HG03442 (cell line): ENCODE data around the gene EHBP1.

Source experiments
- ATAC-seq: cut with Tn5 transposase; IDR thresholded peaks from one replicate; pipeline ENCODE4 v1.9.1; 2021; ENCODE audit warnings: mild to moderate bottlenecking, moderate library complexity; ENCODE audit not compliant: unreplicated experiment

Gene EHBP1

GRCh38 chr2:62871506-62871905, 166.0 kb downstream of the EHBP1 start:
- no peak for ATAC-seq

DNA sequence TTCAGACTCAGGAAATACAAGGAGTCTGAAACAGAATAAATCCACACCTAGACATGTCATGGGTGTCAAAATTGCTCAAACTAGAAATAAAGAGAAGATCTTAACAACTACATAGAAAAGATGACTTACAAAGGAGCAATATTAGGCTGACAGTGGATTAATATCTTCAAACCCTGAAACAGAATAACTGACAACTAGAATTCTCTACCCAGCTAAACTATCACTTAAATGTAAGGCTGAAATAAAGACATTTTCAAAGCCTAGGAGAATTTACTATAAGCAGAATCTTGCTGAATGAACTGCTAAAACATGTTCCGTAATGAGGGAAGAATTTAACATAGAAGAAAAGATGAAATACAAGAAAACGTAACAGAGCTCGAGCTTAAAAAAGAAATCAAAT, 168.1 kb downstream of the EHBP1 start:
- ATAC-seq, result no peak

GRCh38 chr2:62874881-62875383, 169.4 kb downstream of the EHBP1 start:
- ATAC-seq, result no peak

GRCh38 chr2:62881162-62881795, 175.8 kb downstream of the EHBP1 start:
- no peak for ATAC-seq

GRCh38 chr2:62883629-62884028, 178.1 kb downstream of the EHBP1 start:
- no peak for ATAC-seq

DNA sequence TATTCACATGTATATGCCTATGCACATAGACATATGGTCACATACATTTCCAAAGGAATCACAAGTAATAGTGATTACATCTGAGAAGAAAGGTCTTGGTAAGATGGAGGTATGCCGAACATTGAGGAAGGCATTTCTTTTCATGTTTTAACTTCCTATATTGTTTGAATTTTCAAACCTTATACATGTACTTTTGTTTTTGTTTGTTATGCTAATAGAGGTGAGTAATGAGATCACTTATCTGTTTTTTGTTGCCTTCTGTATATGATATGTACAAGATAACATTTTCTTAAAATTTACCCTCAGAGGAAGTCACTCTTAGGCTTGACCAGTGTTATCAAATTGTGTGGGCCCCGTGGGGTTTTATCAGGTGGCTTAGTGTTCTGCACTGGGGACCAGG, 178.6 kb downstream of the EHBP1 start:
- ATAC-seq, result no peak

- no peak for ATAC-seq
These were observed 179.0 kb downstream of the EHBP1 start for GRCh38 chr2:62884514-62884913.

DNA sequence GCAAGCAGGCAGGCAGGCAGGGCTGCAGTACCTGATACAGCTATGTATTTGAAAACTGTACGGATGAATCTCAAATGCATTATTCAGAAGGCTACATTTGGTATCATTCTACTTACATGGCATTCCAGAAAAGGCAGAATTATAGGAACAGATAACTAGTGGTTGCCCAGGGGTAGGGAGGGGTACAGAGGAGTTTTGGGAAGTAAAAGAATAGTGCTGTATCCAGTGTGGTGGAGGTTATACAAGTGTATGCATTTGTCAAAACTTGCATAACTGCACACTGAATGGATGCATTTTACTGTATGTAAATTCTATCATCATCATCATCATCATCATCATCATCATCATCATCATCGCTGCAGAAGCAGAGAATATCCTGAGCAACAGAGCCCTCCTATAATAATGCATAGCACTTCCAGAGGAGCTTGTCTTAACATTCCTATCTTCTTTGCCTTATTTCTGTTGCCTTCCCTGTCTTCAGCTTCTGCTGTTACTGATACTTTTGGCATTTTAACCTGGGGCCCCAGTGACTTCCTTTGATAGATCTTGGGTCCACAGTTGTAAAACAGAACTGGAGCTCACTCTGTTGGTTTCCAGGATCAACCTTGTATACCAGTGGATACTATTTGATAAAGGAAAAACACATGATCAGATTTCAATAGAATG, 189.6 kb downstream of the EHBP1 start:
- ATAC-seq, result no peak

DNA sequence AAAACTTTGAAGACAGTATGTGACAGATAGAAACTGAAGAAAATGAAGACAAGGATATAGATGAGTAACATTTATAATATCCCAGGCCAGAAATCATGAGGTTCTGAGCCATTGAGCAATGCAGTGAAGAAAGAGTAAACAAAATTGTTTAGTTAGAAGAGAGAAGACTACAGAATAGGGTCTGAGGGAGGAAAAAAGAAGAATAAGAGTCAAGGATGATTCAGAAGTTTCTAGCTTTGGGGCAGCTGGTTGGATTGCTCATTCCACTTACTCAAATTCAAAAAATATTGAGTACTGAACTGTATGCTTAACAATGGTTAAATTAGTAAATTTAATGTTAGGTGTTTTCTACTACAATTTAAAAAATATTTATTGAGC, 190.1 kb downstream of the EHBP1 start:
- ATAC-seq, result no peak

- ATAC-seq, result no peak
These were observed 191.8 kb downstream of the EHBP1 start for GRCh38 chr2:62897187-62897827.

- no peak for ATAC-seq
These were observed 198.8 kb downstream of the EHBP1 start for GRCh38 chr2:62904344-62904743.

DNA sequence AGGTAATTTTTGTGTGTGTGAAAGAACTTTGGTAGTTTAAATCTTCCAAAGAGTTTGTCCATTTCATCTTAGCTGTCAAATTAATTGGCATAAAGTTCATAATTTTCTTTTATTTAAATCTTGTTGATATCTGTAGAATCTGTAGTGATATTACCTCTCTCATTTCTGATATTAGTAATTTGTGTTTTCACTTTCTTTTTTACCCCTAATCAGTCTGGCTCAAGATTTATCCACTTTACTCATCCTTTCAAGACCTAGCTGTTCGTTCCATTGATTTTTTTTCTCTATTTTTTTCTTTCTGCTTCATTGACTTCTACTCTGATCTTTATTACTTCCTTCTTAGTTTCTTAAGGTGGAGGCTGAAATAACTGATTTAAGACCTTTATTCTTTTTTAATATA, 202.6 kb downstream of the EHBP1 start:
- ATAC-seq, result no peak

DNA sequence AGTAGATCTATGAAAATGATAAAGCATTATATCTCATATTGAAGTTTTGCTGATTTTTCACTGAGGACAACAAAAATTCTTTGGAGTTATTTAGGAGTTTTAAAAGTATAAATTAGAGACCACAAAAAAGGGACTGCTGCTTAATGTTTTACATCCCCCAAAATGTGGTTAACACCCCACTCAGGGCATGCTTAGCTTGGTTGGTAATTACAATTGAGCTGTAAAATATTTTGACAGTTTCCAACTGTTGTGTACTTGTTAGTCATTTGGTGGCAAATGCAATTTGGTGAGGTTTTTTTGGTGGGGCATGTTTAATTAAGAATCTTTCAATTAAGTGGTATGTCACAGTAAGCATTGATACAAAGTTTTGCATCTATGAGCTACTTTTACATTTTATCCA, 207.8 kb downstream of the EHBP1 start:
- ATAC-seq, result no peak

- ATAC-seq, result no peak
These were observed 213.5 kb downstream of the EHBP1 start for GRCh38 chr2:62919041-62919440.

GRCh38 chr2:62920070-62920469, 214.6 kb downstream of the EHBP1 start:
- no peak for ATAC-seq

DNA sequence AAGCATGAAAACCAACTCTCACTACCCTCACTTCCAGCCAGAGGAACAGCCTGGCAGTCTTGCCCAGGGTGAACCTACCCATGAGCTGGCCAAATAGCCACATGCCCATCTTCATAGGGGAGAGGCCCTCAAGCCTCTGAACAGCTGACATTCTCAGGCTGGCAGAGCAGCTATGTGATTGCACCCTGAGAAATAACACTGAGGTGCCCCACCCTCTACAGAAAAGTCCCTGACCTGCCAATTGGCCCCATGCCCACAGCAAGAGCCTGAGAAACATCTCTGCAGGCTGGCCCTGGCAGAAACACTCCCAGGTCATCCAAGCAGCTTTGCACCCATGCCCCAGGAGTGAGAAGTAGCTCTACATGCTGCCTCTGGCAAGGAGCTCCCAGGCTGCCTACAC, 217.7 kb downstream of the EHBP1 start:
- ATAC-seq, result no peak

DNA sequence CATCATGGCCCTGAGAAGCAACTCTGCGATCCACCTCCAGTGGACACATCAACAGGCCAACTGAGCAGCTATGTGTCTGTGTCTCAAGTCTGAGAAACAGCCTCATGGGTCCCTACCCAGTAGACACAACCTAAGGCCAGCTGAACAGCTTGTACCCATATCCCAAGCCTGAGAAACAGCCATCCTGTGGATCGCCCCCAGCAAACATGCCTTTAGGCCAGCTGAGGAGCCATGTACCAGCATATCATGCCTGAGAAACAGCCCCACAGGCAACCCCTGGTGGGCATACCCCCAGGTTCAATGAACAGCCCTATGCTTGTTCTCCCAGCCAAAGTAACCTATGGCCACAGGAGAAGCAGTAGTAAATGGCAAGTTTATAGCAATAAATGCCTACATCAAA, 218.4 kb downstream of the EHBP1 start:
- no peak for ATAC-seq

DNA sequence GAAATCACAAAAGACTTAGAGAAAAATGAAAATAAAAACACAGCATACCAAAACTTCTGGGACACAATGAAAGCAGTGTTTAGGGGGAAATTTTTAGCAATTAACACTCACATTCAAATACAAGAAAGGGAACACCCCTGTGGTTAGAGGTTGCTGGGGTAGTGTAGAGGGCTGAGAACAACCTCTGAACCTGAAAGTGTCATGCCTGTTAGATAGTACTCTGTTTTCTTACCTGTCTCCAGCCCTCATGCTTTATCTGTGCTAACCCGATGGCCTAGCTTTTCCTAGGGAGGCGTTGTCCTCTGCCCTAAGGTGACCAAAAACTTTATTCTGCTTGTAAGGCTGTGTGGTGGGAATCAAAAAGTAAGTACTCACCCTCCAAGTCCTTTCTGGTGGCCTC, 222.5 kb downstream of the EHBP1 start:
- no peak for ATAC-seq

GRCh38 chr2:62931536-62931935, 226.0 kb downstream of the EHBP1 start:
- no peak for ATAC-seq

DNA sequence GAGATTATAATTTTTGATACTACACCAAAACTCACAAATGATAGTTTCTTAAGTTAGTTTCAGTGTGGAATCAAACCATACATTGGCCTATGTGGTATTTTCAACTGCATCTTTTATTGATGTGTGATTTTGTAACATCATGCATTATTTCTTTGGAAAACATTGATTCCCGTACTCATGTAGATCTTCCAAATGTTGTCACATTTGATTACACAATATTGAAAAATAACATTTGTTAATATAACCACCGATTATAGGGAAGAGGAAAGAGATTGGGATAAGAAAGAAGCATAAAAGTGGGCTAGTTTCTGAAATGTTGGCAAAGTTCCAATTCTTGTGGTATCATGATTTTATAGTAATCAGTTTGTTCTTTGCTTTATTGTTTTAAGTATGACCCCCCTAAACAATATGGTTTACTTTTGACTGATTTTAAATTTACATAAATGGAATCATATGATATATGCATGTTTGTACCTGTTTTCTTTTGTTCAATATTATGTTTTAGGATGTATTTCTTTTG, 227.9 kb downstream of the EHBP1 start:
- ATAC-seq, result no peak

GRCh38 chr2:62934517-62934916, 229.0 kb downstream of the EHBP1 start:
- ATAC-seq, result no peak

DNA sequence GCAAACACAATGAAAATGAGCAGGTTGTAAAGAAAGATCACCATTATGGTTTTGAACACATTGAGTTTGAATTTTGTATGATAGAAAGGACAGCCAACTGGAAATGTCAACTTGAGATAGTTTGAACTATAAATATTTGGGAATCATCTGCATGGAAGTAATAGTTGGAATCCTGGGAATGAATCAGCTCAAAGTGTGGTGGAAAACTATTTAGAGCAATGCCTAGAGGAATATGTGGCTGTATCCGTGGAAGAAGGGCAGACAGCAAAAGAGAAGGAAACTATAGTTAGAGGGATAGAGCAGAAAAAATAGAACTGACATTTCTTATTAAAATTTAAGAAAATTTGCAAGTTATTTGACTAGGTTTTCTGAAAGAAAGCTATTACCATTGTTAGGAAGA, 232.6 kb downstream of the EHBP1 start:
- no peak for ATAC-seq
